GM08714 (cell line): ENCODE measurements around the gene MAMLD1.

Experiments
- H3K4me3 ChIP-seq: fragments of 200-500 bp; sonication (Bioruptor generic); 2 replicates; pipeline ENCODE4 v1.5.1; 2014; ENCODE audit warnings: mild to moderate bottlenecking, low read length, inconsistent platforms
- ZNF274 ChIP-seq: IDR thresholded peaks from 2 replicates; pipeline ENCODE4 v1.6.1; 2012; ENCODE audit warnings: mild to moderate bottlenecking, low read depth, low read length

MAMLD1 gene, protein sequence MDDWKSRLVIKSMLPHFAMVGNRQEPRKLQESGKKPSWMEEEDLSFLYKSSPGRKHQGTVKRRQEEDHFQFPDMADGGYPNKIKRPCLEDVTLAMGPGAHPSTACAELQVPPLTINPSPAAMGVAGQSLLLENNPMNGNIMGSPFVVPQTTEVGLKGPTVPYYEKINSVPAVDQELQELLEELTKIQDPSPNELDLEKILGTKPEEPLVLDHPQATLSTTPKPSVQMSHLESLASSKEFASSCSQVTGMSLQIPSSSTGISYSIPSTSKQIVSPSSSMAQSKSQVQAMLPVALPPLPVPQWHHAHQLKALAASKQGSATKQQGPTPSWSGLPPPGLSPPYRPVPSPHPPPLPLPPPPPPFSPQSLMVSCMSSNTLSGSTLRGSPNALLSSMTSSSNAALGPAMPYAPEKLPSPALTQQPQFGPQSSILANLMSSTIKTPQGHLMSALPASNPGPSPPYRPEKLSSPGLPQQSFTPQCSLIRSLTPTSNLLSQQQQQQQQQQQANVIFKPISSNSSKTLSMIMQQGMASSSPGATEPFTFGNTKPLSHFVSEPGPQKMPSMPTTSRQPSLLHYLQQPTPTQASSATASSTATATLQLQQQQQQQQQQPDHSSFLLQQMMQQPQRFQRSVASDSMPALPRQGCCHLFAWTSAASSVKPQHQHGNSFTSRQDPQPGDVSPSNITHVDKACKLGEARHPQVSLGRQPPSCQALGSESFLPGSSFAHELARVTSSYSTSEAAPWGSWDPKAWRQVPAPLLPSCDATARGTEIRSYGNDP

DNA sequence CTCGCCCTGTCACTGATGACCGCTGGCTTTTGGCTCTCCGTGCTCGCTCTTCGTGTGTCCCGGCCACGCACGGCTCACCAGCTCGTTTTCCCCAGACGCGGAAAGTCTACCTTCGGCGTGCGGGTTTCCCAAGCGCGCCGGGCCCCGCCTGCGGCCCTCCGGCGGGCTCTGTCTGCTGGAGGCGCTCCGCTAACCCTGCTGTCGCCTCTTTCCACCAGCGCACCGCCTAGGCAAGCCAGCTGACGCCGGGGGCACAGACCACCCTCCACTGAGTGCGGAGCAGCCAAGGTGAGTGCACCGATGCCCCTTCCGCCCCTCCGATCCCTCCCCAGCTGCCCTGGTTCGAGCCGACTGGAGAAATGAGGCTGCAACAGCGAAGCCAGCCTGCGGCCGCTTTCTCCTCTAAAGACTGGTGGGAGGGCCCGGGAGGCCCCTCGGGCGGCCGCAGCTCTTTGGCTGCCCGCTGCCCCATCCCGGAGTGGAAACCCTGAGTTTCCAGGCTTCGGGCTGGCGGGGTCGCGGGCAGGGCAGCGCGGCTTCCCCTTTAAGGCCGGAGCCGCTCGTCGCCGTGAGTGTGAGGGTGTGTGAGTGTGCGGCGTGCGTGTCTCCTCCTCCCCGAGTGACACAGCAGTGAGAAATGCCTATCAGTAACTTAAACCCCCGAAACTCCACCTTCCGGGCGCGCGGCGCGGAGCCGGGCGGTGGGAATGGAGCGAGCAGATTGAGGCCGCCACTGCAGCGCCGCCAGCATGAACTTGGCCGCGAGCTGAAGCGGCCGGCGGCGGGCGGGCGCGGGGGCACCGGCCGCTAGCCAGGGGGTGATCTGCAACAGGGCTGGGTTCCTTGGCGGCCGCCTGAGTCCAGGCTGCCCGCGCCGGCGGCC lies at the start of gene MAMLD1:
Gene MAMLD1 (plus strand): TSS at position 719 of the 883 bp plus-strand sequence. CDS start 82,200 bp downstream, outside the sequence.
- no peak for TF ChIP-seq ZNF274
- peak within 1 kb of the TSS; percentile 9; the same call in 1 of the 2 replicates for H3K4me3 ChIP-seq

DNA sequence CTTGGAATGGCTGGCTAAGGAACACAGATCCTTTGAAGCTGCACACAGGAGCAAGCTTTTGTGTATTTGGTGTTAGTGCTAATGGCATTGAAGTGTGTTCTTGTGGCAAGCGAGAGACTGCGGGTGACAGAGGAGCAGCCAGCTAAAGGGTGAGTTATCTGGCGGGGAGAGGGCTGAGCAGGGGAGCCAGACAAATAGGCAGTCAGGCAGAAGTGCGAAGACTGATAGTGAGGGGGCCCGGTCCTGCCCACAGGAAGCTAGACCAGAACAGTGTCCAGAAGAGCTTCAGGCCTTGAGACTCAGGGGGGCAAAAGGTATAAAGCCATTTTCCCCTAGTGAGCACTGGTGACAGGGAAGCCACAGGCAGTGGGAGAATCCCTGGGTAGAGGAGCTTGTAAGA lies 49.6 kb upstream of the MAMLD1 start:
- no peak for TF ChIP-seq ZNF274
- no peak overlapping the region for H3K4me3 ChIP-seq

DNA sequence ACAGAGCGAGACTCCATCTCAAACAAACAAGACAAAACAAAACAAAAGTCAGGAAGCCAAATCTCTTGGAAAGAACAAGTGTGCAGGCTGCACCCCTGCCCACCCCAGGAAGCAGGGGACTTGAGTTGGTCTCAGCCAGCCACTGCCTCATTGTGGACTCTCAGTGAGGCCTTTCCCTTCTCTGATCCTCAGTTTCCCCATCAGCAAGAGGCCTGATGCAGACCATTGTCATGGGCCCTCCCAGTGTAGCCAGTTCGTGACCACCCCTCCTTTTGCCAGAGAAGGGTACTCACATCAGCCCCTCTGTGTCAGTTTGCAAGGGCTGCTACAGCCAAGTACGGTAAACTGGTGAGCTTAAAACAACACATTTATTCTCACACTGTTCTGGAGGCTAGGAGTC lies 48.9 kb upstream of the MAMLD1 start:
- no peak overlapping the region for H3K4me3 ChIP-seq
- no peak for TF ChIP-seq ZNF274

DNA sequence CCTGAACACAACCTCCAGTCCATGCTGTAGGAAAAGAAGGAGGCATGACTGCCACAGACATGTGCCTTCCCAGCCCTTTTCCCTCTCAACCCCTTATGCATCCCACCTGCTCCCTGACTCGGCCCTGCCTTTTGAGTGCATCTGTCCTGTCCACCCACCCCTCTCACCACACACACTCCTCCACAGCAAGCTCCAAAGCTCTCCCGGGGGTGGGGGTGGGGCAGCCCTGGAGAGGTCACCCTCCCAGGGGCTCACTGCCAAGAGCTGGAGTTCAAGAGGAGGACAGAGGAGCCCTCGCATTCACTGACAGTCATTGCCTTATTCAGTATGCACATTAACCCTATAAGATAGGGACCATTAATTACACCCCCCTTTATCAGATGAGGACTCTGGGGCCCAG lies 46.6 kb upstream of the MAMLD1 start:
- no peak for TF ChIP-seq ZNF274
- no peak overlapping the region for H3K4me3 ChIP-seq

DNA sequence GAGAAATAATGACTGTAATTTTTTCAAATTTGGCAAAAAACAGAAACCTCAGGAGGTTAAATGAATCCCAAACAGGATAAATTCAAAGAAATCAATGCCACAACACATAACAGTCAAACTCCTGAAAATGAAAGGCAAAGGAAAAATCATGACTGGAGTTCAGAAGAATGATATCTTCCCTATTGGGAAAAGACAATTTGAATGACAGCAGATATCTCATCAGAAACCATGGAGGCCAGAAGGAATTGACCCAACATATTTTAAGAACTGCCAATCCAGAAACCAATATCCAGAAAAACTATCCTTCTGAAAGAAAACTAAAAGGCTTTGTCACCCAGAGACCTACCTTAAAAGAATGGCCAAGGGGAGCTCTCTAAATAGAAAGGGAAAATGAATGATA lies 40.1 kb upstream of the MAMLD1 start:
- no peak overlapping the region for H3K4me3 ChIP-seq
- TF ChIP-seq ZNF274 = no peak

DNA sequence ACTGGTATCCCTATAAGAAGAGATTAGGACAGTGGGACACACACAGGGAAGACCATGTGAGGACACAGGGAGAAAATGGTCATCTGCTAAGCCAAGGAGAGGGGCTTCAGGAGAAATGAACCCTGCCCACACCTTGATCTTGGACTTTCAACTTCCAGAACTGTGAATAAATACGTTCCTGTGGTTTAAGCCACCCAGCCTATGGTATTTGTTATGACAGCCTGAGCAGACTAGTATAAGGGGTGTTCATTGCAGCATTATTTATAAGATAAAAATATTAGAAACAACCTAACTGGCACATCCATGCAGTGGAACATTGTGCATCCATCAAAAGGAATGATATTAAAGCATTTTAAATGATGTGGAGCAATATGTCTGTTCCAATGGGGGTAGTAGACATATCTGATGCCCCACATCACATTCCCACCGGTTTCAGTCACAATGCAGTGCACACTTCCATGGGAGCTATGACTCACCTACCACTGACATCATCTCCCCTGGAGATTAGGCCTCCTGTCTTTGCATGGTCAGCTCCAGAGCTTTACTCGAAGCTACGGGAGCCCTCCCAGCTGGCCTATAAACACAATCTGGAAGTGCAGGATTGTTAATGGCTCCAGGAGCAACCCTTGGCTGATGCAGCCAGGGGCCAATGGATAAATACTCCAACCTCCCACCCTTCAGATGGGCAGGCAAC lies 38.9 kb upstream of the MAMLD1 start:
- TF ChIP-seq ZNF274 = no peak
- no peak overlapping the region for H3K4me3 ChIP-seq

DNA sequence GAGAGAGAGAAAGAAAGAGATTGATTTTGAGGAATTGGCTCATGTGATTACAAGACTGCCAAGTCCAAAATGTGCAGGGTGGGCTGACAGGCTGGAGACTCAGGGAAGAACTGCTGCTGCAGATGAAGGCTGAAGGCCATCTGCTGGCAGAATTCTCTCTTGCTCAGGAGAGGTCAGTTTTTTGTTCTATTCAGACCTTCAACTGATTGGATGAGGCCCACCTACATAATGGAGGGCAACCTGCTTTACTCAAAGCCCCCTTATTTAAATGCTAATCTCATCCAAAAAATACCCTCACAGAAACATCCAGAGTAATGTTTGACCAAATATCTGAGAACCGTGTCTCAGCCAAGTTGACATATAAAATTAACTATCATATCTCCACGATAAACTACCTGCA lies 38.2 kb upstream of the MAMLD1 start:
- TF ChIP-seq ZNF274 = no peak
- H3K4me3 ChIP-seq = no peak overlapping the region

DNA sequence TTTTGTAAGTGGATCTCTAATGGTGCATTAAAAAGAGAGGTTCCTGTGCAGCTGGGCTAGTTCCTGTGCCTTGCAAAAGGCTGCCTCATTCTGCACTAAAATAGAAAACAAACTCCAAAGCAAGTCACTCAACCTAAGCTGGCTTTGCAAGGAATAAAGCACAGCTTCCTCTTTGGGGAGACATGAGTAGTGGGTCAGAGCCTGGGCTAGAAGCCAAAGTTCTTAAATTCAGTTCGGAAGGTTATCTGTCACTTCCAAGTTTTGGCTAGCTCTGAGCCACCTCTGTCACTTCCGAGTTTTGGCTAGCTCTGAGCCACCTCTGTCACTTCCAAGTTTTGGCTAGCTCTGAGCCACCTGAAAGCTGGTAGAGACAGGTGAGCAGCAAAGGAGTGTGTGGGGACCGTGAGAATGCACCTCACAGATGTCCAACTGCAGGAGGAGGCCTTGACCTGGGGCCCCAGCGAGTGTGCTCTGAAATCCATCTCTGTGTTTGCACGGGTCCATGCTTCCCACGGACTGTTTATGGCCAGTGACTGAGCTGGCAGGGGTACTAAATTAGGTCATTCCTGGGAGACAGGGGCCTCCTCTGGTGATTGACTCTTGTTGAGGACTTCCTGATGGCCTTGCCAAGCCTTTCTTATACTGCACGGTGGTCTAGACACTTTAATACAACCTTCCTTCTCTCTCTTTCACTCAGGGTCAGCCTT lies 36.4 kb upstream of the MAMLD1 start:
- no peak for TF ChIP-seq ZNF274
- no peak overlapping the region for H3K4me3 ChIP-seq

DNA sequence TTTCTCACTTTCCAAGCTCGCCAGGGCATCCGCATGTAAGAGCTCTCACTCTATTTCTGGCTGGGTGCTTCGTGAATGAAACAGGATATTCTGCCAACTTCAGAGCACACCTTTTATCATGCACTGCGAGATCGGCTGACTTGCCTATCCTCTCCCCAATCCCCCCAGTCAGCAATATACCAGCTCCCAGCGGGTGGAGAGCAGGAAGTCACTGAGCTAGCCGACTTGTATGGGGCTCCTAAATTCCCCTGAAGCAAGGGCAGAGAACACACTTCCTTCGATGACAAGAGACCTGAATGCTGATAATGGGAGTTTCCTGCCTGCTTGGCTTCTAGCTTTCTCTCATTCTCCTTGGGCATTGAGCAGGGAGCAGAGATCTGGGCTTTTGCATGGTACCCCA lies 33.8 kb upstream of the MAMLD1 start:
- H3K4me3 ChIP-seq = no peak overlapping the region
- no peak for TF ChIP-seq ZNF274

DNA sequence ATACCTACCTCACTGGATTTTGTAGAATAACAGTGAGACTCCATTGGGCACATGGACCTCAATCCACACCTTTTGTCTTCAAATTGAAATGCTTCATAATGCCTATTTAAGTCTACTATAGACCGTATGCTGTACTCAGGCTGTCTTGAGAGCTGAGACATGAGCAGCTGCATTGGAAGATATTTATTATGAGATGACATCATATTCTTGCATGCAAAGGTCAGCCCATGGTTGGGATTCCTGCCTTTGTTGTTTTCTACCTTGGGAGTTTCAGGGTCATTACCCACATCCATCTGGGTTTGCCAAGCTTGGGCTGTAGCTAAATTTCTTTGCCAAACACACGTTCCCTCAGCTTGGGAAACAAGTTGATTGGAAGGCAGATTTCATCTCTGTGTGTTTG lies 33.2 kb upstream of the MAMLD1 start:
- TF ChIP-seq ZNF274 = no peak
- H3K4me3 ChIP-seq = no peak overlapping the region

DNA sequence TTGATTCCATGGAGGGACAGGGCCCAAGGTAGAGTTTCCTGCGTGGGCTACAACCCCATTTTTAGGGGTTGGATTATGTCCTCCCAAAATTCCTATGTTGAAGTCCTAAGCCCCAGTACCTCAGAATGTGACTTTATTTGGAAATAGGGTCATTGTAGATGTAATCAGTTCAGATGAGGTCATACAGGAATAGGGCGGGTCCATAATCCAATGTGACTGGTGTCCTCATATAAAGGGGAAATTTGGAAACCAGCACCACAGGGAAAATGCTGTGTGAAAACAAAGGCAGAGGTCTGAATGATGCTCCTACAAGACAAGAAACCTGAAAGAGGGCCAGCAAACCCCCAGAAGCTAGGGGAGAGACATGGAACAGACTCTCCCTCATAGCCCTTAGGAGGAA lies 31.1 kb upstream of the MAMLD1 start:
- H3K4me3 ChIP-seq = no peak overlapping the region
- TF ChIP-seq ZNF274 = no peak

DNA sequence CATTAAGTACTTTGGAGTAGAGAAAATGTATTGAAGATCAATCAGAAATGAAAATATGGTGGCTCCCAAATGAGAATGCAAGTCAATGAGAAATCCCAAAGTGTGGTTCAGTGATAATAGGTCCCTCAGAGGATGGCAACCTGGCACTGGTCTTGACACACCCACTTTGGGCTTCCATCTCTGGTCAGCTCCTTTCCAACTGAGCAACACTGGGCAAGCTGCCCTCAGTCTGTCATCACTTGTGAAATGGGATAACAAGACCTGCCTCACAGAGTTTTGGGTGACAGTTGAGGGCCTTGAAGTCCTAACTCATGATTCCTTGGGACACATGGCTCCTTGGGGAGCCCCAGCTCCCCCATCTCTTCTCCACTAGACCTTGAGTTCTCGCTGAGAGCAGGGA lies 29.0 kb upstream of the MAMLD1 start:
- TF ChIP-seq ZNF274 = no peak
- H3K4me3 ChIP-seq = no peak overlapping the region

DNA sequence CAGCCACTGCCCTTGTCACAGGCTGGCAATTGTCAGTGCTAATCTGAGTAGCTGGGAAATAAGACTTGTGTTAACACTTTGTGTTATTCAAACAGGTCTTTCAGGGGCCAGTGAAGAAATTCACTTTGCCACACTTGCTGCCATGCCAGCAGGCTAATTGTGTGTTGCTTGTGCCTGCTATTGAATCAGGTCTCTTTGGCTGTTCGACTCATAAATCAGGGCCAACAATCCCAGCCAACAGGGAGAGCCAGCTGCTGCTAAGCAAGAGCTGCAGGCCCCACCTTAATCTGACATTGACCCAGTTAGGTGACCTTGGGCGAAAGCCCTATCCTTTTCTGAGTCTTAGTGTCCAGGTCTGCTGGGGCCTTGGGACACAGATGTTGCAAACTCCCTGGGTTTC lies 28.1 kb upstream of the MAMLD1 start:
- no peak for TF ChIP-seq ZNF274

DNA sequence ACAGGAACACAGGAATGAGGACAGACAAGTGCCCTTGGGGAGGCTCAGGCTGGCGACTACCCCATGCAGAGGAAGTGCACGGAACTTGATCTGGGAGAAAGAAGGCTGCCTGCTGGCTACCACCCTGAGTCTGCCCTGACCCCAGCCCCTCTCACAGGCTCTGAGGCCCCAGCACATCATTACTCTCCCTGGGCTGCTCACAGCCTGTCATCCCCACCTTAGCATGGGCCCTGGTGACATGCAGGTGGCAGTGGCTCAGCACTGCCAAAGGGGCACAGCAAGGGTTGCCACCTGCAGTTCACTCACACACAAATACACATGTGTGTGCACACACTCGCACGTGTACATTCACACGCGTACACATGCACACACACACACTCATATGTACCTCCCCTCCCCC lies 26.1 kb upstream of the MAMLD1 start:
- H3K4me3 ChIP-seq = no peak overlapping the region
- no peak for TF ChIP-seq ZNF274

More for the DNA sequence above, 28.1 kb upstream of the MAMLD1 start:
- H3K4me3 ChIP-seq = no peak overlapping the region
